Limb (tissue), 2 donors: ENCODE results near the gene PEX3.
"Not testable (repeated sequence)": the region's sequence is repeated elsewhere in the genome, so short reads cannot be mapped to it uniquely, and the experiment has no call there.

ENCODE experiments used
- DNase-seq, 2 donors: peaks; one replicate each; pipeline ENCODE4 v3.0.0-alpha.2; 2016; ENCODE audit errors: extremely low spot score in 2 of 2

The PEX3 gene

DNA sequence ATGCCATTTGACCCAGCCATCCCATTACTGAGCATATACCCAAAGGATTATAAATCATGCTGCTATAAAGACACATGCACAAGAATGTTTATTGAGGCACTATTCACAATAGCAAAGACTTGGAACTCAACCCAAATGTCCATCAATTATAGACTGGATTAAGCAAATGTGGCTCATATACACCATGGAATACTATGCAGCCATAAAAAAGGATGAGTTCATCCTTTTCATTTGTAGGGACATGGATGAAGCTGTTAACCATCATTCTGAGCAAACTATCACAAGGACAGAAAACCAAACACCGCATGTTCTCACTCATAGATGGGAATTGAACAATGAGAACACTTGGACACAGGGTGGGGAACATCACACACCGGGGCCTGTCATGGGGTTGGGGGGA is 2.7 kb upstream of the PEX3 start:
- not testable (repeated sequence) for DNase-seq

GRCh38 chr6:143449082-143449713 is 1.4 kb upstream of the PEX3 start:
- DNase-seq, result no peak

DNA sequence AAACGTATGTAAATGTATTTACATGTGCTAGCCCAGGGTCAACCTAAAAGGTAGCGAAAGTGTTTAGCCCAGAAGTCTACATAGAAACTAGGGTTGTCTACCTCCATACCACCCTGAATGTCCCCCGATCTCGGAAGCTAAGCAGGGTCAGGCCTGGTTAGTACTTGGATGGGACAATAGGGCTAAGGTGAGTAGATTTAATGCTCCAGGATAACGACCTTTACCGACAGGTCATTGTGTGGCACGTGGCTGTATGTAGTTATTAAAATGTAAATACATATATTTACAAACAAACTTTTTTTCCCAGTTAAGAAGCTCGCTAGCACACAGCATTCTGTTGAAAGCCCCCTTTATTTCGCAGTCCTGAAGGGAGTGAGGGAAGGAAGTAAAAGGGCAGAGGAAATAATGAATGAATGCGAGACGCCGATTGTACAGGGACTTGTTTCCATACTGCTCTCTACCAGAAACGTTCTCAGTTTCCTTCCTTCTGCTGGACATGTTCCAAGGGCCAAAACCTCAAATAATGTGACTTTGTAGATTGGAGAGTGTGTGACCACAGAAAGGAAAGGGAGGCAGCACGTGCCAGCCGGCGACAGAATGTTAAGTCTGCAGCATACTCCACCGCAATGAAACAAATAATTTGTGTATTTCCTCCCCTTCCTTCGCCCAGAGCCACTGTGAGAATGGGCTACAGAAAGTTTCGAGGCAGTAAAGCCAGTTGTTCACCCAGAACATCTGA is 722 bp upstream of the PEX3 start:
- peak; percentile 25 to 34 for DNase-seq

- no peak for DNase-seq
Measured at GRCh38 chr6:143451531-143451930, 926 bp downstream of the PEX3 start.

DNA sequence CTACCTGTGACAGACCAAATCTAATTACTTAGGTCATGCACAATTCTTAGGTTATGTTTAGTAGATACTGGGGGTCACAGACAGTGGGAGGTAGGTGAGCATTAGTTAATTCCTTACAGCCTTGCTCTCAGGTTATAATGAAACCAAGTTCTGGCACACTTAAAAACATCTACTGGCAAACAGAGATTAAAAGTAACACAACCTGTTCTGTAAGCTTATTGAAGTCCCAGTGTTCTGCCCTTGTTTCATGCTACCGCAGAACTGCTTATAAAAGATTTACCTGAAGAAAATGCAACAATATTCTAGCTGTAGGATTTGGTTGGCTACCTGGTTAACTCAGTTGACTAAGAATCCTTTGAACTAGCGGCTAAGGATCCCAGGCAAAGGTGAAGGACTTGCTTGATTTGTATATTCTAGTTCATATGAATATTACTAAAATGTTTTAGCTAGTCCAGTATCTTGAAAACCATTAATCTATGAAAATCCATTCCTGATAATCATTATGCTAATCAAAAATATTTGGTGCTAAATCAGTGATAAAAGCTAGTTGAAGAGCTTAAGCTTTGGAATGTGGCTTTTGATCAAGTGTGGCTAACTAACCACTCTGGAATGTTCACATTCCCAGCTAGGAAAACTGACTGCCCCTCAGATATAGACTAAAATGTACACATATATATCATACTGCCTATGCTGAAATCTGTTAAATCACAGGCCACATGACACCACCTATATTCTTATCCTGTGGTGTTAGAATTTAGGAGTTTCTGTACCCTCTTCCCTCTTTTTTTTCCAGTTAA is 7.2 kb downstream of the PEX3 start:
- DNase-seq, result no peak

GRCh38 chr6:143465546-143465945 is 14.9 kb downstream of the PEX3 start:
- DNase-seq, result no peak

DNA sequence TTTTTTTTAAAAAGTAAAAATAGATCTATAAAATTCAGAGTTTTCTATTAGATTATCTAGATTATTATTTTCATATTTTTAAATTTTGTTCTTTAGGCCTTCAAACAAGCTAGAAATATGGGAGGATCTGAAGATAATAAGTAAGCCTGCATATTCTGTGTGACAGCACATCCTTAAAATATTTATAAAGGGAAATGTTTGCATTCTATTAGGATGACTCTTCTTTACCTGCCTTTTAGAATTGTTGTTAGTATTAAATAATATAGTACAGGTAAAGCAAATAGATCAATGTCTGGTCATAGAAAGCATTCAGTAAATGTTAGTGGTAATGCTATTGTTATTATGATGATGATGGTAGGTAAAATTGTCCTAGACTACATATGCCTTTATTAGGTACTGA is 17.4 kb downstream of the PEX3 start:
- no peak for DNase-seq

DNA sequence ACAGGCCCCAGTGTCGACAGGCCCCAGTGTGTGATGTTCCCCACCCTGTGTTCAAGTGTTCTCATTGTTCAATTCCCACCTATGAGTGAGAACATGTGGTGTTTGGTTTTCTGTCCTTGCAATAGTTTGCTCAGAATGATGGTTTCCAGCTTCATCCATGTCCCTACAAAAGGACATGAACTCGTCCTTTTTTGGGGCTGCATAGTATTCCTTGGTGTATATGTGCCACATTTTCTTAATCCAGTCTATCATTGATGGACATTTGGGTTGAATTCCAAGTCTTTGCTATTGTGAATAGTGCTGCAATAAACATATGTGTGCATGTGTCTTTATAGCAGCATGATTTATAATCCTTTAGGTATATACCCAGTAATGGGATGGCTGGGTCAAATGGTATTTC is 18.2 kb downstream of the PEX3 start:
- not testable (repeated sequence) for DNase-seq

DNA sequence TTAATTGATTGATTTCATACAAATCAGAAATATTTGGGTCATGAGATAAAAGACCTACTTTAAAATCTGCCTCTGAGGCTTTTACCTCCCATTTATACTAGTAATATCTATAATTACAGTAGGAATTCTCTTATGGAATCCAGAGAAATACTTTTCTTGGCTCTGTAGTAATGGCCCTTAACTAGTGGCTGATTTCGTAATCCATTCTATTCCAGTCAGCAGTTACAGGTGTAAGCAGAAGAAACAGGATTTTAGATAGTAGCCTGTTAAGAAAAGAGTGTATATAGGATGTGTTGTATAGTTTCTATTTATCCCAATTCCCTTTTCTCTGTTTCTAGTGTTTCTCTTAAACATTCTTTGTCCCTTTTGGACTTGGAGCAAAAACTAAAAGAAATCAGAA is 21.2 kb downstream of the PEX3 start:
- no peak for DNase-seq

DNA sequence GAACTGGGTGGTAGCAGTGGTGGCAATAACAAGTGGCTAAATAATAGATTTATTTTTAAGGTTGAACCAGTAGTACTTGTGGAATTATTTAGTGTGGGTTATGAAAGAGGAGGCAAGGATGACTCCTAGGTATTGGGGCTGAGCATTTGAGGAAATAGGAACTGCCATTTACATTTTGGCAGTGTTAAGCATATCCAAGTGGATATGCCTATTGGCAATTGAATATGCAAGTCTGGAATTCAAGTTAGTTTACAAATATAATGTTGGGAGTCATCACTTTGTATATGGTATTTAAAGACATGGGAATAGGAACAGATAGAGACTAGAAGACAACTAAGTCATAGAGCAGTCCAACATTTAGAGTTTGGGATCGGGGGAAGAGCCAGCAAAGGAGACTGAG is 25.9 kb downstream of the PEX3 start:
- no peak for DNase-seq

DNA sequence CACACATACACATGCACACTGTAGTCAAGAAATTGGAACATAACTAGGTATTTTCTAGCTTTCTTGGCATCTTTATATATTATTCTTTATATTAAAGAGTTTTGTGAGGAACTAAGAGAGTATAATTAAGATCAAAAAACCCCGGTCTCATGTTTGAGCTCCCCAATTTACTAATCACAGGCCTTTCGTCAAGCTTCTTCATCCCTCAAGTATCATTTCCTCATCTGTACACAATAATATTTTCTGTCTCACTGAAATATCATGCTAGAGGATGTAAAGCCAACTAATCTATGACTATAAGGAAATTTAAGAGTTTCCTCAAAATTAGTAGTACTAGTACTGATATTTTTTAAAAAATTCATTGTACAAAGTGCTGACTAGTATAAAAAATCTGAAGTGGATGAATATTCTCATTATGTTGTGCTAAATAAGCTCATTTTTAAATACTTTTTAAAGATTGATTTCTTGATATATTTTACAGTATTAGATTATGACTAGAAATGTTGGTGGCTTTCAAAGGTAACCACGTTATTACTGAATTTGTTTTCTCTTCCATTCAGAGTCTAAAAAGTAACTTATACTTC is 28.0 kb downstream of the PEX3 start:
- DNase-seq, result no peak

GRCh38 chr6:143482593-143482992 is 32.0 kb downstream of the PEX3 start:
- DNase-seq, result no peak

DNA sequence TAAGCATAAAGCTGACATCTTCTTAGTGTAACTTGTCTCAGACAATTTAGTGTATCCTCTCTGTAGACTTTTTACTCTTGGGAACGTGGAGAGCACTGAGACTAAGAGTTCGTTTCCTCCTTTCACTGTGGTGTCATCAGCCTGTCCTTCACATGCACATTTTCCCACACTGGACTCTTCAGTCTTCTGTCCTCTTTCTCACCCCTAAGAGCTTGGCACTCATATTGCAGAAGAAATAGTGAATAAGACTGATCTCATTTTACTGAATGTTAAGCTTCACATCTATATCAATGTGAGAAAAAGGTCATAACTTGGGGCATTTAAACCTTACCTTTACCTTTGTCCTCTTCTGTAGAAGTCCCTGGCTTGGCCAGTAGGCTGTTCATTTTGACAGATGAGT is 35.4 kb downstream of the PEX3 start:
- no peak for DNase-seq

DNA sequence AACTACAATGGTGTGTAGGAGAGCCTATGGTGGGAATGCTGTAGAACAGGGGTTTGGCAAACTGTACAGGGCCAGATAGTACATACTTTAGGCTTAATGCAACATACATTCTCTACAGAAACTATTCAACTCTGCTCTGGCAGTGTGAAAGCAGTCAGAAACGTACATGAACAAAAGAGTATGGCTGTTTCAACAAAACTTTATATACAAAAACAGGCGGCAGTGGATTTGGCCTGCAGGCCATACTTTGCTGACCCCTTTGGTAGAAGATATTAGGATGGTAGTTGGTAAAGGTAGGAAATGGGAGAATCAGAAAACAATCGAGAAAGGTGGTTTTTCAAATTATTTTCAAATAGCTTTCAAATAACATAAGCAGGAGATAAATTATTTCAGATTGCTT is 36.1 kb downstream of the PEX3 start:
- DNase-seq, result no peak

GRCh38 chr6:143490244-143490643 is 39.6 kb downstream of the PEX3 start:
- DNase-seq, result no peak

DNA sequence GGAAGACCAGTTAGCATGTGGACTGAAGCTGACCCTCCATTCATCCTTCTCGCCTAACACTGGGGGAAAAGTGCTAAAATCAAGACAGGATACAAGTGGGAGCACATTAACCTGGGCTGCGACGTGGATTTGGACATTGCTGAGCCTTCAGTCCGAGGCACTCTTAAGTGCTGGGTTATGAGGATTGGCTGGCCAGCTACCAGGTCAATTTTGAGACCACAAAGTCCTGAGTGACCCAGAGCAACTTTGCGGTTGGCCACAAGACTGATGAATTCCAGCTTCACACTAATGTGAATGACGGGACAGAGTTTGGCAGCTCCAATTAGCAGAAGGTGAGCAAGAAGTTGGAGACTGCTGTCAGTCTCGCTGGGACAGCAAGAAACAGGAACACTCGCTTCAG is 40.2 kb downstream of the PEX3 start:
- DNase-seq, result no peak

- no peak for DNase-seq
Measured at GRCh38 chr6:143496974-143497373, 46.4 kb downstream of the PEX3 start.

GRCh38 chr6:143498428-143498827 is 47.8 kb downstream of the PEX3 start:
- DNase-seq, result no peak

GRCh38 chr6:143501851-143502250 is 51.2 kb downstream of the PEX3 start:
- DNase-seq, result no peak

GRCh38 chr6:143504369-143504768 is 53.8 kb downstream of the PEX3 start:
- DNase-seq, result no peak

DNA sequence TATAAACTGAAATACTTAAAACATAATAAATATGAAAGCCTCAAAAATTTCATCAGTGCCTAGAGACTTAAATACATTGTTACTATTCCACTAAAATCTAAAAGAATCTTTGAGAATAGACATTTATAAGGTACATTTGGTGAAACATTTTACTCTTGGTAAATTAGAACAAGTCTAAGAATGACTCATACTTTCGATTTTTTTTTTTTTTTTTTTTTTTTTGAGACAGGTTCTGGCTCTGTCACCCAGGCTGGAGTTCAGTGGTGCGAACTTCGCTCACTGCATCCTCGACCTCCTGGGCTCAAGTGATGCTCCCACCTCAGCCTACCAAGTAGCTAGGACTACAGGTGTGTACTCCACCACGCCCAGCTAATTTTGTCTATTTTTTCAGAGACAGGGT is 54.5 kb downstream of the PEX3 start:
- no peak for DNase-seq

DNA sequence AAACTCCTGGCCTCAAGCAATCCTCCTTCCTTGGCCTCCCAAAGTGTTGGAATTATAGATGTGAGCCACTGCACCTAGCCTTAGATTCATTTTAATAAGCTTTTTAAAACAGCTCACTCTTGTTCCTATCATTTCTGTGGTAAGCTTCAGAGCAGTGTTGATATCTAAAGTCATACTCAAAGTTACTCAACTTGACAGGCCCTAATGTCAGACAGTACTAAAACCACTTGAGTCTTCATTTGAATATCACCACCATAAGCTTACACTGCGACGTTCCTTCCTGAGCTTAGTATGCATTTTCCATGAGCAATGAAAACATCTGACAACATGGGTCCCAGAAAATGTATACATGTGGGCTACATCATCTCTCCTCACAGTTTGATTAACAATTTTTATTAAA is 54.9 kb downstream of the PEX3 start:
- no peak for DNase-seq
